ENCODE results near the gene TJP2.
A peak's percentile ranks its signal among the peaks of the same experiment; 100 is the strongest.

Gene TJP2

GRCh38 chr9:69173891-69174615, at the start of gene TJP2:
TJP2 (plus strand) TSS chr9:69174277; CDS start chr9:69174373, 96 bp downstream.
- DNase-seq = peak; percentile 7

GRCh38 chr9:69130456-69131441, 43.3 kb upstream of the TJP2 start:
- no peak for DNase-seq

GRCh38 chr9:69131682-69132081, 42.4 kb upstream of the TJP2 start:
- DNase-seq = no peak

GRCh38 chr9:69132361-69132760, 41.7 kb upstream of the TJP2 start:
- no peak for DNase-seq

- no peak for DNase-seq
These were observed 39.7 kb upstream of the TJP2 start for GRCh38 chr9:69134412-69134811.

GRCh38 chr9:69136185-69136584, 37.9 kb upstream of the TJP2 start:
- DNase-seq = no peak

GRCh38 chr9:69136779-69137178, 37.3 kb upstream of the TJP2 start:
- DNase-seq = no peak

- no peak for DNase-seq
These were observed 36.8 kb upstream of the TJP2 start for GRCh38 chr9:69137311-69137710.

GRCh38 chr9:69139596-69139995, 34.5 kb upstream of the TJP2 start:
- no peak for DNase-seq

GRCh38 chr9:69140123-69140735, 33.8 kb upstream of the TJP2 start:
- no peak for DNase-seq

GRCh38 chr9:69141851-69142250, 32.2 kb upstream of the TJP2 start:
- no peak for DNase-seq

GRCh38 chr9:69143291-69143690, 30.8 kb upstream of the TJP2 start:
- DNase-seq = no peak

GRCh38 chr9:69145144-69145715, 28.8 kb upstream of the TJP2 start:
- no peak for DNase-seq

- DNase-seq = no peak
These were observed 26.8 kb upstream of the TJP2 start for GRCh38 chr9:69147041-69147834.

GRCh38 chr9:69149321-69149807, 24.7 kb upstream of the TJP2 start:
- DNase-seq = no peak

GRCh38 chr9:69151506-69151905, 22.6 kb upstream of the TJP2 start:
- DNase-seq = no peak

- no peak for DNase-seq
These were observed 20.2 kb upstream of the TJP2 start for GRCh38 chr9:69153707-69154521.

- no peak for DNase-seq
These were observed 18.6 kb upstream of the TJP2 start for GRCh38 chr9:69155341-69156030.

GRCh38 chr9:69157751-69158466, 16.2 kb upstream of the TJP2 start:
- DNase-seq = no peak

GRCh38 chr9:69158471-69158870, 15.6 kb upstream of the TJP2 start:
- DNase-seq = no peak

Data from activated gamma-delta T cell treated with Interleukin-2 at 50 U/mL for 16 hours (primary cell).